ENCODE results near the gene IL31.
"Not testable (repeated sequence)": the region's sequence is repeated elsewhere in the genome, so short reads cannot be mapped to it uniquely, and the experiment has no call there.

IL31 gene

GRCh38 chr12:122183588-122183940 is 9.5 kb upstream of the IL31 start:
- H3K4me3 ChIP-seq (ENCODE audit: low read depth, low read length) = no peak overlapping the region
- TF ChIP-seq, protein P1, sequence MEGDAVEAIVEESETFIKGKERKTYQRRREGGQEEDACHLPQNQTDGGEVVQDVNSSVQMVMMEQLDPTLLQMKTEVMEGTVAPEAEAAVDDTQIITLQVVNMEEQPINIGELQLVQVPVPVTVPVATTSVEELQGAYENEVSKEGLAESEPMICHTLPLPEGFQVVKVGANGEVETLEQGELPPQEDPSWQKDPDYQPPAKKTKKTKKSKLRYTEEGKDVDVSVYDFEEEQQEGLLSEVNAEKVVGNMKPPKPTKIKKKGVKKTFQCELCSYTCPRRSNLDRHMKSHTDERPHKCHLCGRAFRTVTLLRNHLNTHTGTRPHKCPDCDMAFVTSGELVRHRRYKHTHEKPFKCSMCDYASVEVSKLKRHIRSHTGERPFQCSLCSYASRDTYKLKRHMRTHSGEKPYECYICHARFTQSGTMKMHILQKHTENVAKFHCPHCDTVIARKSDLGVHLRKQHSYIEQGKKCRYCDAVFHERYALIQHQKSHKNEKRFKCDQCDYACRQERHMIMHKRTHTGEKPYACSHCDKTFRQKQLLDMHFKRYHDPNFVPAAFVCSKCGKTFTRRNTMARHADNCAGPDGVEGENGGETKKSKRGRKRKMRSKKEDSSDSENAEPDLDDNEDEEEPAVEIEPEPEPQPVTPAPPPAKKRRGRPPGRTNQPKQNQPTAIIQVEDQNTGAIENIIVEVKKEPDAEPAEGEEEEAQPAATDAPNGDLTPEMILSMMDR (IDR thresholded peaks at IDR 0.05; ENCODE audit: low read depth, low read length) = no peak

DNA sequence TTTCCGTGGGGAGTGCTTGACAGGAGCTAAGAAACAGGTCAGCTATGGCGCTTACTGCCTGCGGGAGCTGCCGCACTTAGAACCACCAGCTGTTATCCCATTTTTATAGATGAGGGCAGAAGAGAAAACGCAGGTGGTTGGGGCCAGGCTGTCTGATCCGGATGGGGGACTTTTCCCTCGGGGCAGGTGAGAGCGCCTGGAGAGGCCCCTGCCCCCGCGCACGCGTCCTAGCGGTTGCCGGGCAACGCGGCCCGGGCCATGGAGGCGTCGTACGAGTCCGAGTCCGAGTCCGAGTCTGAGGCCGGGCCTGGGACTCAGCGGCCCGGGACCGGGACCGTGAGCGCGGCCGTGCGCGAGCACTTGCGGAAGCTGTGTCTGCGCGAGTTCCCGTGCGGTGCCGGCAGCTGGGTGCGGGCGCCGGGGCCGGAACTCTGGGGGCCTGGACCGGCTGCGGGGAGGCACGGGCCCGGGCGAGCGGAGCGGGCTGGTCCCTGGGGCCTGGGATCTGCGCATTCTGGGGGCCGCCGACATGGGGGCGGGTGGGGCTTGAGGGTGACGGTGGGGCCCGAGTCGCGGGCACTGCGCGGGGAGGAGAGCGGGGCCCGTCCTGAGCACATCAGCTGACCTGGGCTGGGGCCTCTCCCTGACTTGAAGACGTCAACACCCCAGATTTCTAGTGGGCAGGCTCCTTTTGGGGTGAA is 9.0 kb upstream of the IL31 start, which contains the start of gene LRRC43:
LRRC43 (plus strand) TSS at position 237 of the 701 bp plus-strand sequence; CDS start at position 259, 22 bp downstream.
- no peak within 1 kb of the TSS for H3K4me3 ChIP-seq (ENCODE audit: low read depth, low read length)

DNA sequence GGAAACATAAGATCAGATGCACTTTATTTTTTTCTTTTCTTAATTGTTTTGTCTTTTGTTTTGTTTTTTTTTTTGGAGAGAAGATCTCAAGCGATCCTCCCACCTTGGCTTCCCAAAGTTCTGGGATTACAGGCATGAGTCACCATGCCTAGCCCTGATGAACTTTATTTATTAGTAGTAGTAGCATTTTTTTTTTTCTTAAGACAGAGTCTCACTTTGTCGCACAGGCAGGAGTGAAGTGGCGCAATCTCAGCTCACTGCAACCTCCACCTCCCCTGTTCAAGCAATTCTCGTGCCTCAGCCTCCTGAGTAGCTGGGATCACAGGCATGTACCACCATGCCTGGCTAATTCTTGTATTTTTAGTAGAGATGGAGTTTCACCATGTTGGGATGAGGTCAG is 2.5 kb upstream of the IL31 start:
- H3K4me3 ChIP-seq (ENCODE audit: low read depth, low read length) = not testable (repeated sequence)

More for the DNA sequence above, 9.0 kb upstream of the IL31 start, which contains the start of gene LRRC43:
- TF ChIP-seq, protein P1 (IDR thresholded peaks at IDR 0.05; ENCODE audit: low read depth, low read length) = no peak

DNA sequence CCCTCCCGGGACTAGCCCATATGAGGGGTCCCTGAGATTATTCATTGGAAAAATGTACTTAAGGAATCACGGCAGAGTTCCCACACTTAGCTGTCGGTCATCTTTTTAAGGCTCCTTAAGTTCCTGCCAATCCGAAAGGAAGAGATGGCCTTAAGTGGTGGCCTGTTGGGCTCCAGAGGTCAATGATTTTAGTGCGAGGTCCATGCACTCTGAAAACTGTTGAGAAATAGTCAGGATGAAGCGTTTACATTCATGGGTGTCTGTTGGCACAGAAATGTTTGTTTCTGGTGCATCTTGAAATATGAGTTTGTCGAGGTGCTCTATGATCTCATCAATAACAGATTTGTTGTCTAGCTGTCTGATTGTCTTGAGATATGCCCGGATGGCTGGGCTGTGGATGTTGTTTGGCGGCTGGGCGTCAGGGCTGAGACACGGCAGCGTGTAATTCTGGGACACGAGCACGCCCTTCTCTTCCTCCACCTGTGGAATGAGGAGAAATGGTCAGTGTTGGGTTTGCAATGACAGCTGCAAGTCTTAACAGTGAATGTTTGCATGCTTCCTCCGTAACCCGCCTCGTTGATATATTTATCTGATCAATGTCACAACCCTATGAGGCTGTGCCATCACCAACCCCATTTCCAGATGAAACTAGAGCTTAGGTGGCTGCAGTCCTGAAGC is 1.6 kb downstream of the IL31 start:
- no peak overlapping the region for H3K4me3 ChIP-seq (ENCODE audit: low read depth, low read length)
- TF ChIP-seq, protein P1 (IDR thresholded peaks at IDR 0.05; ENCODE audit: low read depth, low read length) = no peak

GRCh38 chr12:122171399-122171798 is 2.6 kb downstream of the IL31 start:
- TF ChIP-seq, protein P1 (IDR thresholded peaks at IDR 0.05; ENCODE audit: low read depth, low read length) = no peak

GRCh38 chr12:122168492-122168891 is 5.5 kb downstream of the IL31 start:
- TF ChIP-seq, protein P1 (IDR thresholded peaks at IDR 0.05; ENCODE audit: low read depth, low read length) = no peak
- H3K4me3 ChIP-seq (ENCODE audit: low read depth, low read length) = no peak overlapping the region

More at GRCh38 chr12:122171399-122171798, 2.6 kb downstream of the IL31 start:
- H3K4me3 ChIP-seq (ENCODE audit: low read depth, low read length) = no peak overlapping the region

- no peak overlapping the region for H3K4me3 ChIP-seq (ENCODE audit: low read depth, low read length)
- TF ChIP-seq, protein P1 (IDR thresholded peaks at IDR 0.05; ENCODE audit: low read depth, low read length) = no peak
Measured at GRCh38 chr12:122167356-122167925, 6.6 kb downstream of the IL31 start.
